SH-SY5Y (cell line): ENCODE data around the gene ZNF668.

Experiments
- GATA2 ChIP-seq: IDR thresholded peaks from 2 replicates; pipeline ENCODE4 v1.6.1; 2011; ENCODE audit warnings: mild to moderate bottlenecking, low read depth, low read length
- GATA3 ChIP-seq: IDR thresholded peaks from 2 replicates; pipeline ENCODE4 v1.6.1; 2011; ENCODE audit warnings: low read depth, mild to moderate bottlenecking, low read length, moderate library complexity

- TF ChIP-seq GATA3 (no peak), GATA2 (no peak)
Observed at GRCh38 chr16:31083556-31083955, 9.5 kb upstream of the ZNF668 start.
